Activated T-cell treated with anti-CD3 and anti-CD28 coated beads, Interleukin-2, amount 50 U/mL, for 4 hours (primary cell): ENCODE results near the gene RBM18. TPM values are rescaled to one million over a fixed set of nuclear protein-coding genes. Genes with fewer than 3 reads are reported as not detected.

Experiments used
- ATAC-seq, 2 donors: fragments of 200-7000 bp; cut with Tn5 transposase; one replicate each; pipeline ENCODE4 v1.10.0; 2021
- DNase-seq: peaks from one replicate; pipeline ENCODE4 v3.0.0-alpha.2; 2020
- H3K27me3 Mint-ChIP-seq: one replicate; pipeline ENCODE4 v1.8.0; 2021; ENCODE audit warnings: low read depth, mixed read lengths
- H3K36me3 Mint-ChIP-seq: one replicate; pipeline ENCODE4 v1.8.0; 2022; ENCODE audit warnings: mixed read lengths; ENCODE audit not compliant: insufficient read depth
- H3K4me1 Mint-ChIP-seq: one replicate; pipeline ENCODE4 v1.8.0; 2021; ENCODE audit warnings: low read depth, mixed read lengths
- H3K4me3 Mint-ChIP-seq: one replicate; pipeline ENCODE4 v1.8.0; 2021; ENCODE audit warnings: mild to moderate bottlenecking, moderate library complexity, mixed read lengths
- H3K9me3 Mint-ChIP-seq: one replicate; pipeline ENCODE4 v1.8.0; 2021; ENCODE audit warnings: mixed read lengths
- total RNA-seq, 3 donors: library from RNA; stranded (reverse); gene quantifications; one replicate each; pipeline ENCODE4 v1.2.1, GENCODE V29; 2021

RBM18 gene
- total RNA-seq, 3 donors from 2014 or later = 32.4 to 37.8 (median 36.2) TPM

GRCh38 chr9:122192914-122193525, 71.6 kb downstream of the RBM18 start:
- H3K4me3 Mint-ChIP-seq = no peak overlapping the region
- no peaks in the 10 kb centered on the region for H3K9me3 Mint-ChIP-seq
- ATAC-seq (no peak), DNase-seq (no peak)
- H3K27me3 Mint-ChIP-seq = peaks cover 2% of the 10 kb centered on the region
- H3K4me1 Mint-ChIP-seq = no peaks in the 10 kb centered on the region
- H3K36me3 Mint-ChIP-seq = no peaks in the 10 kb centered on the region

GRCh38 chr9:122192261-122192875, 72.3 kb downstream of the RBM18 start:
- ATAC-seq = no peak
- Mint-ChIP-seq H3K36me3 (no peaks in the 10 kb centered on the region), H3K4me1 (no peaks in the 10 kb centered on the region)

GRCh38 chr9:122191584-122191983, 73.1 kb downstream of the RBM18 start:
- Mint-ChIP-seq H3K27me3 (no peaks in the 10 kb centered on the region), H3K4me3 (no peak overlapping the region), H3K9me3 (no peaks in the 10 kb centered on the region), H3K36me3 (no peaks in the 10 kb centered on the region), H3K4me1 (no peaks in the 10 kb centered on the region)
- DNase-seq (no peak), ATAC-seq (no peak)

More at GRCh38 chr9:122192261-122192875, 72.3 kb downstream of the RBM18 start:
- no peak overlapping the region for H3K4me3 Mint-ChIP-seq
- H3K27me3 Mint-ChIP-seq = peaks cover 2% of the 10 kb centered on the region
- no peak for DNase-seq
- no peaks in the 10 kb centered on the region for H3K9me3 Mint-ChIP-seq

- H3K4me3 Mint-ChIP-seq = no peak overlapping the region
- no peaks in the 10 kb centered on the region for H3K9me3 Mint-ChIP-seq
- no peaks in the 10 kb centered on the region for H3K36me3 Mint-ChIP-seq
- H3K4me1 Mint-ChIP-seq = no peaks in the 10 kb centered on the region
- no peaks in the 10 kb centered on the region for H3K27me3 Mint-ChIP-seq
- DNase-seq = no peak
- ATAC-seq = peak in 1 of 2 donors; percentile 70
Observed at GRCh38 chr9:122190597-122191381, 73.9 kb downstream of the RBM18 start.

GRCh38 chr9:122188369-122188768, 76.3 kb downstream of the RBM18 start:
- no peaks in the 10 kb centered on the region for H3K27me3 Mint-ChIP-seq
- no peaks in the 10 kb centered on the region for H3K9me3 Mint-ChIP-seq
- H3K4me3 Mint-ChIP-seq = no peak overlapping the region
- no peaks in the 10 kb centered on the region for H3K36me3 Mint-ChIP-seq
- DNase-seq (no peak), ATAC-seq (no peak)
- H3K4me1 Mint-ChIP-seq = no peaks in the 10 kb centered on the region

Other genes with a start within 250 kb of the RBM18 start
- gene TTLL11, start 171.5 kb downstream of the RBM18 start, total RNA-seq = 1 to 10 TPM; 4.2 to 5.1 (median 4.7) TPM
- 10 to 100 TPM; 47.3 to 52.9 (median 50.3) TPM for gene NDUFA8, start 105.1 kb downstream of the RBM18 start, total RNA-seq
- gene MORN5, start 104.9 kb downstream of the RBM18 start, total RNA-seq = not detected
- gene LHX6, start 35.9 kb downstream of the RBM18 start, total RNA-seq = under 1 TPM in 1 of 3 donors, not detected in 2; 0.11 TPM
- gene MRRF, start within 50 bp of the RBM18 start, total RNA-seq = 10 to 100 TPM; 93.0 to 94.4 (median 93.3) TPM
- gene PTGS1, start 106.2 kb upstream of the RBM18 start, total RNA-seq = under 1 TPM; 0.18 to 0.35 (median 0.35) TPM
- not detected for gene OR1J1, start 213.1 kb upstream of the RBM18 start, total RNA-seq
- not detected for gene OR1J2, start 246.0 kb upstream of the RBM18 start, total RNA-seq